GM19328 (cell line): ENCODE measurements around the gene METTL9.
"Not testable (repeated sequence)": the region's sequence is repeated elsewhere in the genome, so short reads cannot be mapped to it uniquely, and the experiment has no call there.

Experiments used
- ATAC-seq: cut with Tn5 transposase; IDR thresholded peaks from one replicate; pipeline ENCODE4 v1.9.1; 2021; ENCODE audit warnings: mild to moderate bottlenecking, moderate library complexity; ENCODE audit not compliant: unreplicated experiment

Gene METTL9

DNA sequence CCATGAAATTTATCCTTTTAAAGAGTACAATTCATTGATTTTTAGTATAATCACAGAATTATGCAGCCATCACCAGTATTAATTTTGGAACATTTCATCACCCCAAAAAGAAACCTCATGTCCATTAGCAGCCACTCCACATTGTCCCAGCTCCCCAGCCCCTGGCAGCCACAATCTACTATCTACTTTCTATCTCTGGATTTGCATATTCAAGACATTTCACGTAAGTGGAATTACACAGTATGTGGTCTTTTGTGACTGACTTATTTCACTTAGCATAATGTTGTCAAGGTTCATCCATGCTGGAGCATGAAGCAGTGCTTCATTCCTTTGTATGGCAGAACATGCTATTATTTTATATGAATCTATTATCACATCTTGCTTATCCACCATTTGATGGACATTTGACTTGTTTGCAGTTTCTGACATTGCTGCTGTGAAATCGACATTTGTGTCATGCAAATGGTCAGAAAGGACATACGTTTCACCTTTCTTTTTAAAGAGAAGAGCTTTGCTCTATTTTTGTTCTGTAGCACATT lies 10.7 kb downstream of the METTL9 start:
- ATAC-seq = no peak

DNA sequence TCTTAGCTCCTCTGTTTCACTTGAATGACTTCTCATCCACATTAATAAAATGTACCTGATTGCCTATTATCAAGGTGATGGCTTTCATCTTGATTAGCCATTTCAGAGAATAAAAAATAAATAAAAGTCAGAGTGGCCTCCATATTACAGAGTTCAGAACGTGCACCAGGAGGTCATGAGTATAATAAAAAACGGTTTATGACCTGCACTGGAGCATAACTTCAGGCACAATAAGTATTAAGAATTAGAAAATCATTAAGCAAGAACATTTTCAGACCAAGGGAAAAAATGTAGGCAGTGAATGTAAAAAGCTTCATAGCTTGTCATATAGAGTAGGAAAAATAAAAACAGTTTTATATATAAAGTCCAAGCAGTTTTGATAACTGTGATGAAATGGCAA lies 11.4 kb downstream of the METTL9 start:
- ATAC-seq = no peak

DNA sequence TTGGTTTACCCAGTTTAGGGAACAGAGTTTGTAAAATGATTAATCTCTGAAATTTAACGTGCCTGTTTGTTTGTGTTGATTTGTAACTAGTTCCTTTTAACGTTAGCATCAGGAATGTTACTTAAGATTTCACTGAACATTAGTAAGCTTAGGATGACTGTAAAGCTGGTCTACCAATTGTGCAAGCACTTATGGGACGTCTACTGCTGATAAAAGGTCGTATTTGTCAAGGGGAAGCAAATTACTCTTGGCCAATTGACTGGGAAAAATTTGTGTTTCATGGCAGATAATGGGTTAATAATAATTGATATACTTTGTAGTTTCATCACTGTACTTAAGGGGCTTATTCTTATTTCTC lies 11.8 kb downstream of the METTL9 start:
- ATAC-seq = no peak

DNA sequence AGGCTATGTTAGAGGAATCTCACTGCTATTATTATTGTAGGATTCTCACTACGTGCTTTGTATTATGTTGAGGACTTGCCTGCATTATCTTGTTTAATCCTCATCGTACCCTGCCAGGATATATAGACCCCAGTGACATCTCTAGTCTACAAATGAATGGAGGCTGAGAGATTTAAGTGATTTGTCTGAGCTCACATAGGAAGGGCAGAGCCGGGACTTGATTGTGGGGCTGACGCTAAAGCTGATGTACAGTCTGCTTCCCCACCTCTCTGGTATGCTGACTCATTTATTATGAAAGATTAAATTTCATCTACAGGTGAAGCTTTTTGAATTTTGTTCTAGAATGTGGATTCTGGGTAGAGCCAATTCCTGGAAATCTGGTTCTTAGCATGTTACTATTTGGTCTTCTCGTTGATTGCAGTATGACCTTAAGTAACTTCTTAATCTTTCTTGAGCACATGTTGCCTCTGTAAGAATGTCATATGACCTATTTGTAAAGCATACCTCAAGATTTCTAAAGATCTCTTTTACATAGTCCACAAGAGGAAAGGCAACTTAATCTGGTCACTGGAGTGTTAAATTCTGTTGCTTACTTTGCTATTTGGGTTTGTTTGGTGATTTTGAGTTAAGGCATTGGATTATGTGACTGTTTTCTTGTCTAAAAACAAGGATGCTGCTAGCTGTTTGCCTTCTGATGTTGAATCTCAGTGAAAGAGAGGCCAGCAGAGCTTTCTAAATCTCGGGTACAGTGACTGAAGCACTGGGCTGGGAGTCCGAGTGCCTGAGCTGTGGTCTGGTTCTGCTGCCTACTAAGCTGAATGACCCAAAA lies 12.4 kb downstream of the METTL9 start:
- ATAC-seq = no peak

DNA sequence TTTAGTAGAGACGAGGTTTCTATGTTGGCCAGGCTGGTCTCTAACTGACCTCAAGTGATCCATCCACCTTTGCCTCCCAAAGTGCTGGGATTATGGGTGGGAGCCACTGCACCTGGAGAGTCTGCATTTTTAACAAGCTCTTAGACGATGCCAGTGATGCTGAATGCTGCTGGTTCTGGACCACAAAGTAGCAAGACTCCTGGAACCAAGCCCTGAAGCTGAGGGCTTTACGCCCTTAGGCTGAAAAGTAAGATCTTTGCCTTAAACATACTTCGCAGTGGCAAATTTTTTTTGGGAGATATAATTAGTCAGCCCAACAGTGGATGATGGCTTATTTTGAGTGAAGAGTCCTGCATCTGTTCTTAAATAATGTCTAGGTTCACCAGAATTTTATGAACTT lies 14.0 kb downstream of the METTL9 start:
- ATAC-seq = no peak

DNA sequence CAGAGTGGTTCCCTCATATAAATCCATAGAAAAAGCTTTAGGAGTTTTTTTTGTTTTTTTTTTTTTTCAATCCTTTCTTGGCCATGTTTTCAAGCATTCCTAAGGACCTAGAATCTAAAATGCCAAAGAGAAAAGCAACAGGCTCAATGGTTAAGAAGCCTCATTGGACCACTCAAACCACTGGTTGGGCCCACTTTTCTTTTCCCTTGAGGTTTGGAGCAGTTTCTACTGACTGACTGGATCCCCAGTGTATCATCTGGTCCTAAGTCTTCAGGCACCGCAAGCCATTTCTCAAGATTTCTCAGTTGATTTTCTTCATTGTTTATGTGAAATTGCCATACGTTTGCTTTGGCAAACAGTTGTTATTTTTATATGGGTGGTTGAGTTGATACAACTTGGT lies 14.4 kb downstream of the METTL9 start:
- no peak for ATAC-seq

DNA sequence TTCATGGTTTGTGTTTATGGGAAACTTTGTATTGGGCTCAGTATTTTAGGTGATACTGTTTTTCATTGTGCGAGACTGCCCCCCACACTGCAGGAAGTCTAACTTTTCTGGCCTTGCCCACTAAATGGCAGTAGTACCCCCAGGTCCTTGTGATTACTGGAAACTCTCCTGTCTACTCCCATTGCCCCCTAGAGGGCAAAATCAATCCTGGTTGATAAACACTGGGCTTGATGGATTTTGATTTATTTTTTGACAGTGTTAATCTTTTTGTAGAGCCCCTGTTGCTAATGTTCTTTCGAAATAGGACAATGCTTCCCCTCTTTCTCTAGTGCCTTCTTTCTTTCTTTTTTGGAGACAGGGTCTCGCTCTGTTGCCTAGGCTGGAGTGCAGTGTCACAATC lies 15.5 kb downstream of the METTL9 start:
- ATAC-seq = no peak

DNA sequence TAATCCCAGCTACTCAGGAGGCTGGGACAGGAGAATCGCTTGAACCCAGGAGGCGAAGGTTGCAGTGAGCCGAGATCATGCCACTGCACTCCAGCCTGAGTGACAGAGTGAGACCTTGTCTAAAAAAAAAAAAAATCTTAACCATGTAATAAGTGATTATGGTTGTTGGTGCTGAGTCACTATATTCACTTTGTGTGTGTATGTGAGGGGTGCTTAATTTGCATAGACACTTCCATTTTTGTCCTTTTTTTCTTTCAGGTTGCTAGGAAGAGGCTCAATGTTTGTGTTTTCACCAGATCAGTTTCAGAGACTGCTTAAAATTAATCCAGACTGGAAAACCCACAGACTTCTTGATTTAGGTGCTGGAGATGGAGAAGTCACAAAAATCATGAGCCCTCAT lies 18.2 kb downstream of the METTL9 start:
- ATAC-seq = no peak

DNA sequence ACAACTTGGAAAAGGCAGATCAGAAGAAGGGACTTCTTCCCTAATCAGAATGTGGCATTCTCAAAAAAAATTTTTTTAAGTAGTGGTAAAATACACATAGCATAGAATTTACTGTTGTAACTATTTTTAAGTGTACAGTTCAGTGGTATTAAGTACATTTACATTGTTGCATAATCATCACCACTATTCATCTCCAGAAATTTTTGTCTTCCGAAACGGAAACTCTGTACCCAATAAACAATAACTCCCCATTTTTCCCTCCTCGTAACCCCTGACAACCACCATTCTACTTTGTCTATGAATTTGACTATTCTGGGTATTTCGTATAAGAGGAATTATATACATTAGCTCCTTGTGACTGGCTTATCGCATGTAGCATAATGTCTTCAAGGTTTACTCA lies 18.9 kb downstream of the METTL9 start:
- ATAC-seq = no peak

DNA sequence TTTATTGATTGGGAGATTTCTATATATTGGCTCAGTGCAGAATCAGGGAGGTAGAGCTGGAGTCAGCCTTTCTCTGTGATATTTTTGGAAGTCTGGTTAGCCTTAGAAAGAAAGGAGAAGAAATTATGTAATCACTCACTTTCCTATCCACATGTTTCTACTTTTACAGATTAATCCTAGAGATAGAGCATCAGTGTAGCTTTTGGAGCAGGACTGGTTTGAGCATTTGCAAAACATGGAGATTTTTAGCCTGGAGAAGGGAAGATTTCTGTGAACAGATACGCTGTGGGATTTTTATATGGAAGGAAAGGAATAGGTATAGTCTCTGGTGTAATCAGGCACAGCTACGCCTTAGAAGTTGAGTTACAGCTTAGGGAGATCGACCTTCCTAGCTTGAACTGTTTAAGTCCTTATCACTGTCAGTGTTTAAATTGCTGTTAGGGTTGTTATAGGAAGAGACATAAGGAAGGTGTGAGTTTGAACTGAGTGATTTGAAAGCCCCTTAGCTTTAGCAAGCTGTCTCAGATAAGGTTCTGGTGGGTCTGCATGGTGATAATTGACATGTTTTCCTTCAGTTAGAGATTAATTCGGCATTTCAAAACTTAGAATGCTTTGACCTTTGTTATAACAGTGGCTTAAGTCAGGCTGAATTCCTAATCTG lies 20.5 kb downstream of the METTL9 start:
- no peak for ATAC-seq

DNA sequence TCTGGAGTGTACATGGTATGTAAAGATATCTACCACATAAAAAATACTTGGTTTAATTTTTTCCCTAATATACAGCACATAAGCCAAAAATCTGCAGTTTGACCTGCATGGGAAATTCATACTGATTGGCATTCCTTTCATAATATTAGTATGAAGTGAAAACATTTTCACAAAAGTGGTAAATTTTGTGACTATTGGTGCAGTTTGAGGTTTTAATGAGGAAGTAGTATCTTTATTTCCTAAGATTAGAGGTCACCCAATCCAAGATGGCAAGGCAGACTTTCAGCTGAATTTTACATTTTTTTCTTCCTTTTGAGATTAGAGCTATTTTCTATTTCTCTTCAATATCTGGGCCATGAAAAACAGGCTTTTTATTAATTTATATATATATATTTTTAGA lies 21.2 kb downstream of the METTL9 start:
- ATAC-seq = no peak

DNA sequence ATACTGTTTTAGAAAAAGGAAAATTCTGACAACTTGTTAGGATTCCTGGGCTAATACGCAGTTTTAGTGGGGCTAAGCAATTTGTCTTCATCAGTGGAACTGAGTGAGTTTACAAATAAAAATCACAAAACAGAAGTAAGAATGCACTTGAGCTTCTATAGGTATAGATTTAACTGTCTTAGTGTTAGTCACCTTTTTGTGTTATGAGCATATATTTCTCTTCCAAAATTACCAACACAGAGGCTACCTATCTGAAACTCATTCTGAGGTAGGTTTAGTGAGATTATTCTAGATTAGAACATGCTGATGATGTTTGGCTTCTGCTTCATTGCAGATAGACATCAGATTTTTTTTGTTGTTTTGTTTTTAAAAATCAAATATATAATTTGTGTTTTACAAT lies 23.2 kb downstream of the METTL9 start:
- no peak for ATAC-seq

DNA sequence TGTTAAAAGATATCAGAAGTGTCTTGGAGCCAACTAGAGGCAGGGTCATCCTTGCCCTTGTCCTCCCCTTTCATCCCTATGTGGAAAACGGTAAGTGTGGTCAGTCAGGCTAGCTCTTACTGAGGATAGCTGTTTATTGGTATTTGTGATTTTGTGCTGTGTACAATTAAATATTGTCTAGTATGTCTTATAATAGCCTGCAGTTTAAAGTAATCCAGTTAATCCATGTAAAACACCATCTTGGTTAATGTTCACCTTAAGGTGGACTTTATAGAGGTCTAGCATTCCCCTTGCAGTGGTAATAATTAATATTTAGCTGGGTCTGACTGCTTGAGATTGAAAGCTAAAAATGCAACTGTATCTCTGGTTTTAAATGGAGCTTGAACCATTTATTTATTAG lies 25.6 kb downstream of the METTL9 start:
- ATAC-seq = no peak

DNA sequence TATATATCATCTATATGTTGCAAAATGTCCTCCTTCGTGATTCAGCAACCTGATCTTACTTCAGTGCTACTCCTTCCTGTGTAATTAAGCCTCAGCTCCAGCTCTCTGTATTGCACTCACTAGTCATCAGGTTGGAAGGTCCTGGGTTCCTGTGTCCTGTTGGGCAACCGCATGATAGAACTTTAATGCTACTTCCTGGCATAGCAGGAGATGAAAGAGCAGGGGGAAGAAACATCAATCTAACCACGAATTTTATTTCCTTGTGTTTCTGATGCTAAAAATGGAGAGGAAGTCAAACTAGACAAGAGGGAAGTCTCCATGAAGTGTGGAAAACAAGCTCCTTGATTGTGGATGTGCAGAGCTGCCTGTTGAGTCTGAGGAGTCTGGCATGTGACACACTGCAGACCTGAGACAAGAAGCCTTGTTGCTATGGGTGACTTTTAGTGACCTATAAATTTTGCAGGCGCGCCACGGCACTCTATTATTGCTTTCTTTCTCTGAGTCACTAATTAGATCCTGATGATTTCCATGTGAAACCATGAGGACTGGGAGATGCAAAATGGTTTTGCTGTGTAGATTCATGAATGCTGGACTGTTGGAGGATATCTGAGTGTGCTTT lies 27.4 kb downstream of the METTL9 start:
- no peak for ATAC-seq

DNA sequence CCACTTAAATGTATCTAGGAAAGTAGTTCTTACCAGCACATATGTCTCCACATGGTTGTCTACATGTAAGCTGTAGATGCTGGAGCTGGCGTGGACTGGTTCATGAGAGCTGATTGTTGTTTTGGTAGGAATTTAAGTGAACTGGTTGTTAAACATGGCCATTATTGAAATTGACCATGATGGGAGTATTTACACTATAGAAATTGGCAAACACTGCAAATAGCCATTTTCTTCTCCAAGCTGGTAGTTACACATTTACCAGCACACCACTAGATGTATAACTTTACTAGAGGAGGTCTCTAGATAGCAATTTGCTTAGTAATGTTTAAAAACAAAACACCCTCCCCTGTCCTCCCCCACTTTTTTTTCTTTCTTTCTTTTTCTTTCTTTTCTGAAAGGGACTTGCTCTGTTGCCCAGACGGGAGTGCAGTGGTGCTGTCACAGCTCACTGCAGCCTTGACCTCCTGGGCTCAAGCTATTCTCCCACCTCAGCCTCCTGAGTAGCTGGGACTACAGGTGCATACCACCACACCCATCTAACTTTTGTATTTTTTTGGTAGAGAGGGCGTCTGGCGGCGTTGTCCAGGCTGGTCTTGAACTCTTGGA lies 28.8 kb downstream of the METTL9 start:
- ATAC-seq = no peak

DNA sequence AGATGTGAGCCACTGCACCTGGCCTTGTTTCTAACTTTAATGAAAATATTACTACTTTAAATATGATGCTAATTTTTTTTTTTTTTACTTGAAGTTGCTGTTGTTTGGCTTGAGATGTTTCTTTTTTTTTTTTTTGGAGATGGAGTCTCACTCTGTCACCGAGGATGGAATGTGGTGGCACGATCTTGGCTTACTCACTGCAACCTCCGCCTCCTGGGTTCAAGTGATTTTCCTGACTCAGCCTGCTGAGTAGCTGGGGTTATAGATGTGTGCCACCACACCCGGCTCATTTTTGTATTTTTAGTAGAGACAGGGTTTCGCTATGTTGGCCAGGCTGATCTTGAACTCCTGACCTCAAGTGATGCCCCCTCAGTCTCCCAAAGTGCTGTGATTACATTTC lies 29.4 kb downstream of the METTL9 start:
- ATAC-seq = no peak

DNA sequence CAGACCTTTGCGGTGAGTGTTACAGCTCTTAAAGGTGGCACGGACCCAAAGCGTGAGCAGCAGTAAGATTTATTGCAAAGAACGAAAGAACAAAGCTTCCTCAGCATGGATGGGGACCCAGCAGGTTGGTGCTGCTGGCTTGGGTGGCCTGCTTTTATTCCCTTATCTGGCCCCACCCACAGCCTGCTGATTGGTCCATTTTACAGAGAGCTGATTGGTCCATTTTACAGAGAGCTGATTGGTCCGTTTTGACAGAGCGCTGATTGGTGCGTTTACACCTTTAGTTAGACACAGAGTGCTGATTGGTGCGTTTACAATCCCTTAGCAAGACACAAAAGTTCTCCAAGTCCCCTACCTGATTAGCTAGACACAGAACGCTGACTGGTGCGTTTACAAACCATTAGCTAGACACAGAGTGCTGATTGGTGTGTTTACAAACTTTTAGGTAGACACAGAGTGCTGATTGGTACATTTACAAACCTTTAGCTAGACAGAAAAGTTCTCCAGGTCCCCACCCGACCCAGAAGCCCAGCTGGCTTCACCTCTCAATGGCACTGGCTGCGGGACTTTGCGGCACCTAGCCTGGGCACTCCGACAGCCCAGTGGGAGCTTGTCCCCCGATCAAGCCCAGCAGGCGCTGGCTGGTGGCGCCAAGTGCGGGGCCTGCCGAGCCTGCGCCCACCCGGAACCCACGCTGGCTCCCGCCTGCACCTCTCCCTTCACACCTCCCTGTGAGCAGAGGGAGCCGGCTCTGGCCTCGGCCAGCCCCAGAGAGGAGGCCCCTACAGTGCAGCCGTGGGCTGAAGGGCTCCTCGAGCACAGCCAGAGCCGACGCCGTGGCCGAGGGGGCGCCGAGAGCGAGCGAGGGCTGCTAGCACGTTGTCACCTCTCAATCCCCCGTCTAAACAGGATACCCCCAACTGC lies 30.5 kb downstream of the METTL9 start:
- not testable (repeated sequence) for ATAC-seq

DNA sequence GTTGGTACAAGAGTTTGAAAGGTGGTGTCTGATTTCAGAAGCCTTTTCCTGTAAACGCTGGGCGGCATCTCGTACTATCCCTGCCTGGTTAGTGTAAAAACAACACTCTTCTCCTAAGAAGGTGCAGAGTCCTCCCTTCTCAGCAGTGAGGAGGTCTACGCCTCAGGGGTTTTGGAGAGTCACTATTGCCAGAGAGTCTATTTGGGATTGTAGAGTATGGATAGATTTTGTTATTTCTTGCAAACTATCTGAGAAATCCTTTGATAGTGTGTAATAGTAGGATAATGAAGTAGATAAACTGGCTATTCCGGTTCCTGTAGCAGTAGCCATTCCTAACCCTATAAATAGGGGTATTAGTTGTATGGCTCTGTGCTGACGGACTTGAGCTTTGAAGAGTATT lies 31.5 kb downstream of the METTL9 start:
- ATAC-seq = not testable (repeated sequence)

DNA sequence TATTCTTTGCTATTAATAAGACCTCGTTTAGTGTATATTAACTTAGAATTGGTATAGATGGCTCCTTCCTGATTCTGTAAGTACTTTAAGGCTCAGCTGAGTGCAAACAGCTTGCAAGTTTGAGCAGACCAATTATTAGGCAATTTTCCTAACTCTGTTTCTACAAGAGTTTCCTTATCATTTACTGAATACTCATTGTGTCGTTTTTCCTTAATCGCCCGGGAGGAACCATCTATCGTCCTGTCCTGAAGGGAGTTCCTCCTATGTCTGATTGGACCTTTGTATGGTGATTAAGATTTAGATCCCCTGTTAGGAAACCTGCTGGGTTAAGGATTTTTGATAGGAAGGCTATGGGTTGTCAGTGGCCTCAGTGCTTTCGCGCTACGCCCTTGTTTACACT lies 32.0 kb downstream of the METTL9 start:
- ATAC-seq = not testable (repeated sequence)

DNA sequence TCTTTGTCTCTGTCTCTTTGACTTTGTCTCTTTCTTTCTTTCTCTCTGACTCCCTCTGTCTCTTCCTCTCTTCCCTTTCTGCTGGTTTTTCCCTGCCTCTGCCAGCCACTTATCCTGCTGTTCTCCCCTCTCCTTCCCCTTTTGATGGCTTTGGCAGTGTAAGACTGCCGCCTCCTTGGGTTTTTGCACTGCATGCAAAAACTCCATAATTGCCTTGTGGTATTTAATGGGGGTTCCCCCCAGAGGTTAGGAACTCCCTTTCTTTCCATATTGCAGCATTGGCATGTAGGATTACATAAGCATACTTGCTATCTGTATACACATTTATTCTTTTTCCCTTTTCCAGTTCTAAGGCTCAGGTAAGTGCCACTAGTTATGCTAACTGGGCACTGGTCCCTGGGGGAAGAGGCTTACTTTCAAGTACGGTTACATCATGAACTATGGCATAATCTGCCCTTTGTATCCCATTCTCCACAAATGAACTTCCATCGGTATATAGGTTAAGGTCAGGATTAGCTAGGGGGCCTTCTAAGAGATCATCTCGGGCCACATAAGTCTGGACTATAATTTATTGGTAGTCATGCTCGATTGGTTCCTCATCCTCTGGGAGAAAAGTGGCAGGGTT lies 32.7 kb downstream of the METTL9 start:
- ATAC-seq = not testable (repeated sequence)
